Uterus (tissue), 4 donors: ENCODE measurements around the gene HS3ST3A1. TPM values are rescaled to one million over a fixed set of nuclear protein-coding genes. Genes with fewer than 3 reads are reported as not detected.

Experiments used
- DNase-seq, 2 donors: peaks; one replicate each; pipeline ENCODE4 v3.0.0-alpha.2; 2019 to 2020
- H3K27ac ChIP-seq, 2 donors: fragments of 200-600 bp; sonication (generic); 1 replicate in 1 of 2; 2 replicates in 1 of 2; pipeline ENCODE4 v1.5.1; 2016 to 2018
- H3K27me3 ChIP-seq, 2 donors: fragments of 200-600 bp; sonication (generic); one replicate each; pipeline ENCODE4 v1.5.1; 2018 to 2019; ENCODE audit warnings: control low read depth in 1 of 2
- H3K36me3 ChIP-seq, 2 donors: fragments of 200-600 bp; sonication (generic); one replicate each; pipeline ENCODE4 v1.5.1; 2019; ENCODE audit warnings: control low read depth in 1 of 2
- H3K4me1 ChIP-seq, 2 donors: fragments of 200-600 bp; sonication (generic); one replicate each; pipeline ENCODE4 v1.5.1; 2018 to 2019; ENCODE audit warnings: control low read depth in 1 of 2
- H3K4me3 ChIP-seq, 2 donors: fragments of 200-600 bp; sonication (generic); 1 replicate in 1 of 2; 2 replicates in 1 of 2; pipeline ENCODE4 v1.5.1; 2018 to 2019; ENCODE audit warnings: mild to moderate bottlenecking in 1 of 2
- H3K9me3 ChIP-seq, 2 donors: fragments of 200-600 bp; sonication (generic); one replicate each; pipeline ENCODE4 v1.5.1; 2019; ENCODE audit warnings: control low read depth in 1 of 2
- CTCF ChIP-seq, 4 experiments: fragments of 200-600 bp in 2 of 4; fragments of 450-650 bp in 2 of 4; sonication (generic) in 2 of 4; IDR thresholded peaks; one replicate each; pipeline ENCODE4 v1.5.1; 2016 to 2019; ENCODE audit warnings: antibody characterized with exemption in 4 of 4, mild to moderate bottlenecking in 2 of 4, moderate library complexity in 1 of 4
- POLR2A ChIP-seq, 2 donors: fragments of 450-650 bp; IDR thresholded peaks; one replicate each; pipeline ENCODE4 v1.6.1; 2016; ENCODE audit warnings: antibody characterized with exemption in 2 of 2, mild to moderate bottlenecking in 1 of 2, moderate library complexity in 1 of 2
- intact Hi-C: fragments of 100-400 bp; cut with DNase I; formaldehyde crosslinking; loops from one replicate; pipeline ENCODE4 v1.15.1; 2023; ENCODE audit warnings: low total_unique reads
- total RNA-seq, 4 donors: library from RNA; depleted of rRNA in 3 of 4; stranded (reverse); fragments of >200 nt in 3 of 4; gene quantifications; one replicate each; pipeline versions ENCODE4 v1.1.0 to v1.2.4, GENCODE V29; 2014 to 2023
- donor health status: DM: yes; HTN: yes; CAD: no.

The HS3ST3A1 gene
- total RNA-seq, 4 donors from 2014 or later = 2.1 to 7.7 (median 5.0) TPM; not detected in 1

DNA sequence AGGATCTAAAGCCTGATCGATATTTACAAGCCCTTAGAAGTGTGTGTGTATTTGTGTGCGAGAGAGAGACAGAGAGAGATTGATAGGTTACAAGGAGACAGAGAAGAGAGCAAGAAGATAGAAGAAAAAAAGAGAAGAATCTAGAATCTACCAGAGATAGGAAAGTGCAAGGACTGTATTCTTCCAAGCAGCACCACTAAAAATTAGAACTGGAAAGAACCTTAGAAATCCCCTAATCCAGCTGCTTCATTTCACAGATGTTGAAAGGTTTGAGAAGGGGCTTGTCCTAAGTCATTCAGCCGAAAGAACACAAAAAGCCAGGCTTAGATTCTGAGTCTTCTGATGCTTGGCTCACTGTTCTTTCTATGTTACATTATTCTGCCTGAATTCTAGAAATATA is 92.2 kb downstream of the HS3ST3A1 start:
- H3K27me3 ChIP-seq = no peaks in the 10 kb centered on the region
- H3K27ac ChIP-seq = no peak overlapping the region
- intact Hi-C loops = no loop called here
- no peak overlapping the region for H3K4me3 ChIP-seq
- TF ChIP-seq CTCF (IDR thresholded peaks at IDR 0.05) (no peak), POLR2A (IDR thresholded peaks at IDR 0.05) (no peak)
- no peak for DNase-seq
- H3K36me3 ChIP-seq = no peaks in the 10 kb centered on the region
- H3K4me1 ChIP-seq = no peaks in the 10 kb centered on the region
- H3K9me3 ChIP-seq = no peaks in the 10 kb centered on the region

DNA sequence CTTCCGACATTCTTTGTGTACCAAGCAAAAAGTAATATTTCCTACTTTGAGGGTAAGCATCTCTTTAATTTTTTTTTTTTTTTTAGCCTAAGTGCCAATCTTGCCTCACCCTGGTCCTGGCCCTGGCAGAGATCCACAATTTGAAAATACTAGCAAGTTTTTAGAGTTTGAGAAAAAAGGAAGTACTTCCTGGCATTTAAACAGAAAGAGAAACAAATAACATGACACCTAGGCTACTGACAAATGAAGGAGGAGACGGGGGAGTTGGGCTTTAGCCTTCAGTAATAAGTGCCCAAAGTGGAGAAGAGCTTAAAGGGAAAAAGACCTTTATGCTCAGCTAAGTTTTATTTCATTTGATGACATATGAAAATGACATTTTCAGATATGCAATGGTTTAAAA is 92.8 kb downstream of the HS3ST3A1 start:
- Histone ChIP-seq H3K9me3 (no peaks in the 10 kb centered on the region), H3K4me1 (no peaks in the 10 kb centered on the region), H3K27ac (no peak overlapping the region), H3K36me3 (no peaks in the 10 kb centered on the region), H3K4me3 (no peak overlapping the region), H3K27me3 (no peaks in the 10 kb centered on the region)
- intact Hi-C loops = no loop called here
- TF ChIP-seq POLR2A (IDR thresholded peaks at IDR 0.05) = no peak
- no peak for TF ChIP-seq CTCF (IDR thresholded peaks at IDR 0.05)
- DNase-seq = no peak

- no peak overlapping the region for H3K4me3 ChIP-seq
- H3K36me3 ChIP-seq = no peaks in the 10 kb centered on the region
- H3K4me1 ChIP-seq = no peaks in the 10 kb centered on the region
- no peaks in the 10 kb centered on the region for H3K27me3 ChIP-seq
- no peak overlapping the region for H3K27ac ChIP-seq
- TF ChIP-seq CTCF (IDR thresholded peaks at IDR 0.05) (no peak), POLR2A (IDR thresholded peaks at IDR 0.05) (no peak)
- DNase-seq = no peak
- no peaks in the 10 kb centered on the region for H3K9me3 ChIP-seq
- intact Hi-C loops = no loop called here
Measured at GRCh38 chr17:13503526-13503925, 98.2 kb downstream of the HS3ST3A1 start.

GRCh38 chr17:13502263-13502662 is 99.5 kb downstream of the HS3ST3A1 start:
- Histone ChIP-seq H3K4me1 (no peaks in the 10 kb centered on the region), H3K27me3 (no peaks in the 10 kb centered on the region), H3K4me3 (no peak overlapping the region), H3K36me3 (no peaks in the 10 kb centered on the region), H3K9me3 (no peaks in the 10 kb centered on the region), H3K27ac (no peak overlapping the region)
- intact Hi-C loops = no loop called here
- no peak for DNase-seq
- TF ChIP-seq POLR2A (IDR thresholded peaks at IDR 0.05) (no peak), CTCF (IDR thresholded peaks at IDR 0.05) (no peak)

DNA sequence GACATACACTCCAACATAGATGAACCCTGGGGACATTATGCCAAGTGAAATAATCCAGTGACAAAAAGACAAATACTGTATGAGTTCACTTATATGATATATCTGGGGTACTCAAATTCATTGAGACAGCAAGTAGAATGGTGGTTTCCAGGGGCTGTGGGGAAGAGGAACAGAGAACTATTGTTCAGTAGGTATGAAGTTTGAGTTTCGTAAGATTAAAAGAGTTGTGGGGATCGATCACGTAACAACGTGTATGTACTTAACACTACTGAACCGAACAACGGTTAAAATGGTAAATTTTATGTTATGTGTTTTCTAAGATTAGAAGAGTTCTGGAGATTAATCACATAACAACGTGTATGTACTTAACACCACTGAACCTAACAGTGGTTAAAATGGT is 100.8 kb downstream of the HS3ST3A1 start:
- Histone ChIP-seq H3K27ac (no peak overlapping the region), H3K27me3 (no peaks in the 10 kb centered on the region), H3K9me3 (no peaks in the 10 kb centered on the region), H3K4me1 (no peaks in the 10 kb centered on the region), H3K4me3 (no peak overlapping the region), H3K36me3 (no peaks in the 10 kb centered on the region)
- TF ChIP-seq CTCF (IDR thresholded peaks at IDR 0.05) (no peak), POLR2A (IDR thresholded peaks at IDR 0.05) (no peak)
- intact Hi-C loops = no loop called here
- DNase-seq = no peak
